ENCODE results near the gene MED13L. TPM values are rescaled to one million over a fixed set of nuclear protein-coding genes. Genes with fewer than 3 reads are reported as not detected.
"Not testable (repeated sequence)": the region's sequence is repeated elsewhere in the genome, so short reads cannot be mapped to it uniquely, and the experiment has no call there.

The MED13L gene
- polyA plus RNA-seq, 3 donors = 69.2 to 91.0 (median 81.3) TPM

DNA sequence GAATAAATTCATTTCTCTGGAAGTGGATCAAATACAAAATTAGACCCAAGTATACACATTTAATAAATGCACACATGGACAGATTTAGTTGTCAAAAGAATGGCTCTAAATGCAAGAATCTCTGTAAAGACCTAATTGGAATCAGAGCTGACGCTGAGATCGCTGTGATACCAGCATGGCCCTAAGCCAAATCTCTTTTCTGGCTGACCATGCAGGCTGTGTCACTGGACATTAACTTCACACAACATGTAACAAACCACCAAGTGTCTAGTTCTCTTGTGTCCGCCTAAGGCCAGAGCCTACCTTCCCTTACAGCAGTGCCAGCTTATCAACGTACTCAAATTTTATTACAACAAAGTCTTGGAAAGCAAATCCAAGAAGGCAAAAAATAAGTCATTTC lies 127.5 kb downstream of the MED13L start:
- no peak for DNase-seq (ENCODE audit: extremely low read depth in 1 of 11, low read depth in 9 of 11, low spot score in 4 of 11)

DNA sequence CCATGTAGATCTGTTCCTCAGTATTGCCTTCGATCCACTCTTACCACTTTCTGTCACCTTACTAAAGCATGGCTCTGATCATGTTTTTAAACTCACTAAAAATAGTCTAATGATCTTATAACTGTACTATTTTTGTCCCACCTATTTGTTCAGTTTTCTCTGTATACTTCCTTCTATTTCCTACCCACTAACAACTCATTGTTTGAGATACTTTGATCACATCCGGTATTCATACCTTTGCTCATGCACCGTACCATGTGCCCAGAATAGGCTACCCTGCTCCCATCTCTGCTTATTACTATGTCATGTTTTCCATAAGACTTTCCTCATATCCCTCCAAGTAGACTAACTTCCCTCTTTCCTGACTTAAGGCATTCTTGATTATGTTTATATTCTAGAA lies 128.6 kb downstream of the MED13L start:
- DNase-seq (ENCODE audit: extremely low read depth in 1 of 11, low read depth in 9 of 11, low spot score in 4 of 11) = no peak

DNA sequence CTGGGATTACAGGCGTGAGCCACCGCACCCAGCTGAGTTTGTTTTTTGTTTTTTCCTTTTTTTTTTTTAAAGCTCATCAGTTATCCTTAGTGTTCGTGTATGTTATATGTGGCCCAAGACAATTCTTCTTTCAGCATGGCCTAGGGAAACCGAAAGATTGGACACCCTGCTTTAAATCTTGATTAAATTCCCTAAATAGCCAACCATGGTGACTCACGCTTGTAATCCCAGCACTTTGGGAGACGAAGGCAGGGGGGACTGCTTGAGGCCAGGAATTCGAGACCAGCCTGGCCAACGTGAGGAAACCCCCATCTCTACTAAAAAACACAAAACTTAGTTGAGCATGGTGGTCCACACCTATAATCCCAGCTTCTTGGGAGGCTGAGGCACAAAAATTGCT lies 131.1 kb downstream of the MED13L start:
- DNase-seq (ENCODE audit: extremely low read depth in 1 of 11, low read depth in 9 of 11, low spot score in 4 of 11) = no peak

DNA sequence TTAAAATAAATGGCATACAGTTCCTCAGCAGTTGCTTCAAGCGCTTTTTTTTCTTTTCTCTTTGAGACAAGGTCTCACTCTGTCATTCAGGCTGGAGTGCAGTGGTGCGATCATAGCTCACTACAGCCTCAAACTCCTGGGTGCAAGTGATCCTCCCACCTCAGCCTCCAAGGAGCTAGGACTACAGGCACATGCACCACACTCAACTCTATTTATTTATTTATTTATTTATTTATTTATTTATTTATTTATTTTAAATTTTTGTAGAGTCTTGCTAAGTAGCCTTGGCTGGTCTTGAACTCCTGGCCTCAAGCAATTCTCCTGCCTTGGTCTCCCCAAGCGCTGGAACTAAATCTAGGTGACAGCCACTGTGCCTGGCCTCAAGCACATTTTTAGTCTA lies 132.0 kb downstream of the MED13L start:
- no peak for DNase-seq (ENCODE audit: extremely low read depth in 1 of 11, low read depth in 9 of 11, low spot score in 4 of 11)

DNA sequence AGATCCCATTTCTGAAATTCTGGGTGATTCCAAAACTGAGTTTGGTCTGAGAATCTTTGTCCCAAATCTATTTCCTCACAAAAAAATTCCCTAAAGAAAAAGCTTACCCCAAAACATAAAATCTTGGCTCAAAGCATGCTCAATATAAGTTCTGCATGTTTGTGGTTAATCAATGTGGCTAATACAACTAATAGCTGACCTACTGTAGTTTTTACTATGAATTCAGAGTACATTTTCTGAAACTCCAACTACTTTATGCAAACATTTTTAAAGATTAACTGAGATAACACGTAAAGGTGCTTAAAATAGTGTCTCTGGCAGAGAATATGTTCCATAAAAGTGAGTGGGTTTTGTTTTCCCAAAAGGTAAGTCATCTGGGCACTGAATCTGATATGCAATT lies 133.1 kb downstream of the MED13L start:
- DNase-seq (ENCODE audit: extremely low read depth in 1 of 11, low read depth in 9 of 11, low spot score in 4 of 11) = no peak

DNA sequence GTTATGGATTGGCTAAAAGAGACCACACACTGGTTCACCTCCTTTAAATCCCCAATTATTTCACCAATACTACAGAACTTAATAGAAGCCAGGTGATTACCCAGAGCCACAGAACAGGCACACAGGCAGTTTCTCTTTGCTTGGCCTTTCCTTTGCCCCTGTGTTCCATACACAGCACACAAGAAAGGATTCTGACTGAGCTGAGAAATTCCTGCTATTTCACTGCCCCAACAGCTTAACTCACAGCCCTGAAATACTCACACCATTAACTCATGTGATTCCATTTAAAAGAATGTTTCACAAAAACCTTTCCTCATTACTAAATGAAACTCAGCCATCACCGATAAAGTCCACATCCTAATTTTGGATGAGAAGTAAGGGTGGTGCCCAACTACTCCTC lies 133.6 kb downstream of the MED13L start:
- DNase-seq (ENCODE audit: extremely low read depth in 1 of 11, low read depth in 9 of 11, low spot score in 4 of 11) = no peak

DNA sequence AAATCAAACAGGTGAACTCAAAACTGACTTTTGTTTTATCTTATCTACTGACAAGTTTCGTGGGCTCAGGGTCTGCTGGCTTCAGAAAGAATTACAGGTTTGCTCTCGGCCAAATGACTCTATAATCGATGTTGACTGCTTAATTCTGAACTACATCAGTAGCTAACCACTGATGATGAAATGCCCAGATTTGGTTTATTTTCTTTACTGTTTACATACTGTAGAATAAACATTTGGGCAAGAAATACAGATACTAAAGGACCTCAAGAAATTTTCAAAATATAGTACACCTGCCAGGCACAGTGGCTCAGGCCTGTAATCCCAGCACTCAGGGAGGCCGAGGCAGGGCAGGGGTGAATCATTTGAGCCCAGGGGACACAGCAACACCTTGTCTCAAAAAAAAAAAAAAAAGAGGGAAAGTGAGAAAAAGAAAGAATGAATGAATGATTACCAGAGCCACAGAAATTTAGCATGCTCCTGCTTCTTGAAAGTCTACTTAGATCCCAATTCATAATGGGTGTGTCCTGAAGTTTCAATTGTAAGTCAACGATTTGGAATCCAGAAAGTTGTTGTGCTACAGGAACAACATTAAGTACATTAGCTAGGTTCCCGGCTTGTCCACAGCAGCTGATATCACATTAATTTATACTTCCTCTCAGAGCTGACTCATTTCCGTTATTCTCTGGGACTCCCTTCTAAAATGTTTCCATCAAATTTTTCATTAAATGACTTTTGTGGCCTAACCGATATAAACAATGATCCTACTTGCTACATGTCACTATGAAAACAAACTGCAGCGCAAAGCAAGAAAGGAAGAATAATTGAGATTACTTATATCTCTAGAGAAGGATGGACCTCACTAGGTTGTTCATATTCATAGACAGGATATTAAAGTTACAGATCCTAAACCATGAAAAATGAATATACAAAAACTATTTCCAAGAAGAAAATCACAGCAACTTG lies 134.3 kb downstream of the MED13L start:
- peak in 1 of 11 donors; percentile 24 for DNase-seq (ENCODE audit: extremely low read depth in 1 of 11, low read depth in 9 of 11, low spot score in 4 of 11)

DNA sequence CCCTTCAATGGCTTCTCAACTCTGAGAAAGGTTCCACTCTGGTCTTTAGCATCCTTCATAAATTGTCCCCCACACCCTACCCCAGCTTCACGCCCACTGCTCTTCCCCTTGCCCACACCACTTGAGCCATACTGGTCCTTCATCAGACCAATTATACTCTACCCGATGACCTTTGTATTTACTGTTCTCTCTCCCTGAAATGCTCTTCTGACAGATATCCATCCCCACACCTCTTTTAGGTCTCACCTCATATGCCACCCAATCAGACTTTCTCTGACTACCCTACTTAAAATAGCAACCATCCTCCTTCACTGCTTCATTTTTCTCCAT lies 135.7 kb downstream of the MED13L start:
- no peak for DNase-seq (ENCODE audit: extremely low read depth in 1 of 11, low read depth in 9 of 11, low spot score in 4 of 11)

DNA sequence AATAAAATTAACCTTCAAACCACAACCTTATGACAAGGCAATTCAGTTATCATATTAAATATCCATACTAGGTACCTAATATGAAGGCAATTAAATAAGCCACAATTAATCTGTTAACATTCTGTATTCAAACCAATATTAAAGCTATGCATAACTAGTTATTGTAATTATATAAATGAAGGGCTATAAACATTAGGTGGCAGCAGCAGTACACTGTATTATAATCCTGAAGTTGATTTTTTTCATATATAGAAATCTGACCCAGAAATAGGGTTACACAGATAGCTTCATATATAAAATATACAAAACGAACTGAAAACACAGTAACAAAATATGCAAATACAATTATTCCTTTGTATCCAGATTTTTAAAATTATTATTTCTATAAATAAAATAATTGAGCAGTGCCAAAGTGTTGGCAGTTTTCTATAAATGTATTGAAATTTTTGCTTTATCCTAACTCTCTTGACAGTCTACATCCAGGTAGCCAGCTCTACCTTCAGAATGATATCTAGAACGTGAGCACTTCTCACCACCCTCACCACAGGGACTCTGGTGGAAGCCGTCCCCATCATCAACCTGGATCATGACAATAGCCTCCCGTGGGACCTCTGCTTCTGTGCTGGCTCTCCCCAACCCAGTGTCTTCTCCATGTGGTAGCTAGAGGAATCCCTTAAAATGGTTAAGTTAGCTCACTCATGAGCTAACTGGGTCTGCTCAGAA lies 136.2 kb downstream of the MED13L start:
- DNase-seq (ENCODE audit: extremely low read depth in 1 of 11, low read depth in 9 of 11, low spot score in 4 of 11) = no peak

DNA sequence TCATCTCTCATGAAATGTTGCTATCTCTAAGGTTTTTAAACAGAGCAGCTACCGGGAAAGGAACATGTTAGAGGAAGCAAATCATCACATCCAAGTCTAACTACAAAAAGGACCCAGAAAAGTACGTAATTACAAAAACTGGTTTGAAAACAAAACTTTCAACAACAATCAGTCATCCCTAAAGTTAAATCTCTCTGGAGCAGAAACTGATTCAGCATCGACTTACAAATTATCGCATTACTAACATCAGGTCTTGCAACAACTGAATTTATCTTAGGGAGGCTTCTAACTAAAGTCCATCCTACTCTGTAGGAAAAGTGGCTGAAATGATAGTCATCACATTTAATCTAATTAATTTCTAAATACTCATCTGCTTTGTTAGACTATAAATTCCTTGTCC lies 137.0 kb downstream of the MED13L start:
- DNase-seq (ENCODE audit: extremely low read depth in 1 of 11, low read depth in 9 of 11, low spot score in 4 of 11) = no peak

DNA sequence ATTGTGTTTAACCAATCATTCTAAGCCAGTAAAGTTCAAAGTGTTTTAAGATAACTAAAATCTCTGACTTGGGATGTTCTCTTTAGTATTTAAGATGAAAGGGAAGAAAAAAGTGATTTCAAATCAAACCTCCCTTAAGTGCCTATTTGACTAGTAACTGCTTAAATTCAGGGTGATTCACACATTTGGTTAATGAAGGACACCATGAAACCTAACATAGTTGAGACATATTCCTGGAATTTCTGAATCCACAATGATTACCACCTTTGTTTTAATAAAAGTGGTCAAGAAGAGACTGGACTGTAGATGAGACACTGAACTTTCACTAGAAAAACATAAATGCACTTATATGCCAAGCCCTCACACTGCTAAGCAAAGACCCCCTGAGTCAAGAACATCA lies 138.7 kb downstream of the MED13L start:
- DNase-seq (ENCODE audit: extremely low read depth in 1 of 11, low read depth in 9 of 11, low spot score in 4 of 11) = no peak

DNA sequence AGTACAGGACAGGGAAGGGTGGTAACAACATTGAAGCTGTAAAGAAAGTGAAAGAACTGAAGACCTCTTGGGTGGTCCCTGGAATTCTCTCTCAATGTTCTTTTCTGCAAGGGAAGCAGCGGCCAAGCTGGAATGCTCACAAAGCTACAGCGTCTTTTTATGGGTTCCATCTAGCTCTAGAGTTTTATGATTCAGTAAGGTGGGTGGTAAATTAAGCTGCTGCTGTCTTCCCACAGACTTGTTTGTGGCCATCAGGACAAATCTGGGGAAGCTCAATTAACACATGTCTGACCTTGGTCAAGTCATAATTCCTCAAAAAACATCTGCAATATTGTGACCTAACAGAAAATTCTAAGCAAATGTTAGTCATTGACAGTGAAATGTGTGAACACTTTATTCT lies 139.1 kb downstream of the MED13L start:
- peak in 5 of 11 donors; percentile 26 to 48 (median 31) for DNase-seq (ENCODE audit: extremely low read depth in 1 of 11, low read depth in 9 of 11, low spot score in 4 of 11)

DNA sequence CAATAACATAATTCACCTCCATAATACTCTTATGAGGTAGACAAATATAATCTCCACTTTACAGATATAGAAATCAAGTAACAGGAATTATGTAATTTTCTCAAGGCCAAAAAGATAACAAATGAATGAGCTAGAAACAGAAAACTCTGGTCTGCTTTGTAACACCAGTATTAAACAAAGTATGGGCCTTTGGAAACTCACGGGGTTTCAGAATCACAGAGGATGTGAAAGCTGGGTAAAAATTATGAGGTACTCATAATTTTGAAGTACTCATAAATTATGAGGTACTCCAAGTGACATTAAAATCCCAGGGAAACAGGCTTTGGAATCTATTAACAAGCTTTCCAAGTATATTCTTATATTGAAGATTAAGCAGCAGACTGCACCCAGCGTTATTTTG lies 140.2 kb downstream of the MED13L start:
- DNase-seq (ENCODE audit: extremely low read depth in 1 of 11, low read depth in 9 of 11, low spot score in 4 of 11) = no peak

DNA sequence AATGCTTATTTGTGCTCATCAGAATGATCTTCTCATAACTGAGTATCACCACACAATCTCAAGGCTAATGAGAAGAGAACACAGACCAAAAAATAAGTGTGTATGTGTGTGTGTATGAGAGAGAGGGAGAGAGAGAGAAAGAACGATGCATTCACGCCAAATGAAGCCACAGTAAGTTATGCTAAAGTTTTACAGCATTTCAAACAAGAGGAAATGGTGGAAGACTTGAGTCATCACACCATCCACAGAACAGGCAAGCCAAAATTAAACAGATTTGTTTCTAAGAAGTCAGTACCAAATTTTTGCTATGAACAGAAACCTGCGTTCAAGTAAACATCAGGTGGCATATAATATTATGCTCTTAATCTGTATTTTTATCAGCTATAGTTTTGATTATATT lies 141.2 kb downstream of the MED13L start:
- no peak for DNase-seq (ENCODE audit: extremely low read depth in 1 of 11, low read depth in 9 of 11, low spot score in 4 of 11)

DNA sequence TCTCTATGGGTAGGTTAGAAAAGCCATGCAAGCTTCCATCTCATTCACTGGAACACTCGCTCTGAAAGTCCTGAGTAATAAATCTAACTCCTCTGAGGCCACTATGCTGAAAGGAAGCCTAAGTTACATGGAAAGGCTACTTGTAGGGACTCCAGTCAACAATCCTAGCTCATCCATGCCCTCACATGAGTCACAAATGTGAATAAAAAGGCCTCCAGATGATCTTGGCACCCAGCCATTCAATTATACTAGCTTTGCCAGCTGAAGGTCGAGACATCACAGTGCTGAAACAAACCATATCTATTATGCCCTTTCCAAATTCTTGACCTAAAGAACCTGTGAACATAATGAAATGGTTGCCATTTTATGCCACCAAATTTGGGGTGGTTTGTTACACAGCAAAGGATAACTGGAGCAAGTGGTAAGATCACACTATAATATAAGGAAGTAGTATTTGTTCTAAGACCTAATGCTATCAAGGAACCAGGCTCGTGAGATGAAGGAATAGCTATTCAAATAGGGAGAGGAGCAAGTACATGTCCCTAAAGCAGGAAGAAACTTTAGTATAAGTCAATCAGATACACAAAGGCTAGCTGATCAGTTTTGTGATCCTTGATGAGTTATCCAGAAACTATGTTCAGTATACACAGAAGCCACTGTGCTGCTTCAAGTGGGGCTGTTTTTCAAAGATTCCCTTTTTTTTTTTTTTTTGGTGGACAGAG lies 142.1 kb downstream of the MED13L start:
- DNase-seq (ENCODE audit: extremely low read depth in 1 of 11, low read depth in 9 of 11, low spot score in 4 of 11) = no peak

DNA sequence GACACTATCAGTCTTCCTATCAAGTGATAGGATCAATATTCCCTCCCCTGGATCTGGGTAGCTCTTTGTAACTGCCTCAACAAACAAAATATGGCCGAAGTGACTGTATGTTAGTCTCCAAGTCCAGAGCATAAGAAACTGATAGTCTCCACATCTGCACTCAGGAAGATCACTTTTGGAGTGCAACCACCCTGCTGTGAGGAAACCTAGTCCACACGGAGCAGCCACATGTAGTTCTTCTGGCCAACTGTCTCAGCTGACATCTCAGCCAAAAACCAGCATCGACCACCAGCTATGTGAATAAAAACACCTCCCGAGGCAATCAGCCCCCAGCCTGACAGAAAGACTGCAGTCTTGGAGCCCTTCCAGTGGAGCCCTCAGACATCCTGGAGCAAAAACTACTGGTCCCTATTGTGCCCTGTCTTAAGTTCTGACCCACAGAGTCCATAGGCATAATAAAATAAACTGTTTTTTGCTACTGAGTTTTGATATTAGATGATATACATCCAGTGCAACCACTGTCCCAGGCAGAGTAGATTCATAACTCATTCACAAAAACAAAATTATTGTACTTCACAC lies 143.8 kb downstream of the MED13L start:
- DNase-seq (ENCODE audit: extremely low read depth in 1 of 11, low read depth in 9 of 11, low spot score in 4 of 11) = no peak

DNA sequence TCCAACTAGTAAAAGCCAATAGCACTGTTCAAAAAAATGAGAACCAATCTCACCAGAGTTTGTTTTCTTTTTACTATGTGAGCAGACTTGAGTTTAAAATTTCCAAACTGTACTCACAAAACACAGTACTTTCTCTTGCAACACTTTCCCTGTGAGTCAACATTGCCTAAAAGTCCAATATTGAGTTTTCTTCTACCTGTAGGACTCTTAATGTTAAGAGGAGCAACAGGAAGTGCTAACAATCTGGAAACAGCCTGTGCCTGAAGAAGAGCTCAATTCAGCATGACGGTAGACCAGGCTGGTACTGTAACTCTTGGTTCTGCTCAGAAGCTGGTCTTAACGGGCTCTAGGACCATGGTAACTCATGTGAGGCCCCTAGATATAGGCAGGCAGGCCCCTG lies 144.3 kb downstream of the MED13L start:
- DNase-seq (ENCODE audit: extremely low read depth in 1 of 11, low read depth in 9 of 11, low spot score in 4 of 11) = no peak

DNA sequence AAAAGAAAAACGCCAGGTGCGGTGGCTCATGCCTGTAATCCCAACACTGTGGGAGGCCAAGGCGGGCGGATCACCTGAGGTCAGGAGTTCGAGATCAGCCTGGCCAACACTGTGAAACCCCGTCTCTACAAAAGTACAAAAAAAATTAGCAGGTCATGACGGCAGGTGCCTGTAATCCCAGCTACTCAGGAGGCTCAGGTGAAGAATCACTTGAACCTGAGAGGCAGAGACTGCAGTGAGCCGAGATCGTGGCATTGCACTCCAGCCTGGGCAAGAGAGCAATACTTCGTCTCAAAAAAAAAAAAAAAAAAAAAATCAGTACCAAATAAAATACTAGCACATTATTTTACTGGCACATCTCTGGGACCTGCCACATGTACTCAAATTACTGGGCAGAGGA lies 145.5 kb downstream of the MED13L start:
- DNase-seq (ENCODE audit: extremely low read depth in 1 of 11, low read depth in 9 of 11, low spot score in 4 of 11) = not testable (repeated sequence)

DNA sequence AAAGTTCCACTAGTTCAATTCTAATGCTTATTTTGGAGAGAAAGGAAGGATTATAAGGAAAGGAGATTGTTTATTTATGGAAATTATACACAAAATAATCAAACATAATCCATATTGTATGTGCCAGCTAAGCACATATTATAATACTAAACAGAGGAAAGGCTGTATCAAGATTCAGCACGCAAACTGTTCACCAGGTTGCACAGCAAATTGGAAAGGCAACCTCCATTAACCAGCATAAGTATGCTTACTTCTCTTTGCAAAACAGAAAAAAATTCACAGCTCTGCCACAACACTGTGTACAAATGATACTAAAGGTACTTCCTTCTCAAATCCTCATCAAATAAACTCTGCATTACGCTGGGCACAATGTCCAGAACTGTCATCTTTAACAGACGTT lies 146.3 kb downstream of the MED13L start:
- DNase-seq (ENCODE audit: extremely low read depth in 1 of 11, low read depth in 9 of 11, low spot score in 4 of 11) = no peak

DNA sequence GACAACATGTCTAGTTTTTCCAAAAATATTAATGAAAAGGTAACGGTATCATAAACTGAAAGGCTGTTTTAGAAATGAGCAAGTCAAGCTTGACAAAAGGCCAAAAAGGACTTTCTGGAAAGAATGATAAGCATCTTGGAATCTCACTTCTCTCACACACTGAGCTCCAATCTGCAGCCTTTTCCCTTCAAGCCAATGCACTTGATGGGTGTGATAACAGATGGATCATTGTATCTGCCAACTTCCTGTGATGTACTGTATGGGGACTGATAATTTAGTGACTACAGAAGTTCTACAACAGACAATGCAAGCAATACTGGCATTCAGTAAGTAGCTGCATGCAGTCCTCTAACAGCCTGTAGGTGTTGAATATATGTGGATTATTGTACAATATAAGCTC lies 147.1 kb downstream of the MED13L start:
- no peak for DNase-seq (ENCODE audit: extremely low read depth in 1 of 11, low read depth in 9 of 11, low spot score in 4 of 11)
